HepG2 (cell line): ENCODE data around the gene PRKCI. TPM values are rescaled to one million over a fixed set of nuclear protein-coding genes. Genes with fewer than 3 reads are reported as not detected.

Source experiments
- ATAC-seq: fragments of 200-7000 bp; cut with Tn5 transposase; 3 replicates; pipeline ENCODE4 v1.9.1; 2020; ENCODE audit warnings: mild to moderate bottlenecking, moderate library complexity
- BruUV-seq: library from RNA; stranded (reverse); fragments of 400-500 nt; replicated peaks from 2 replicates; lab custom pipeline; 2021; lab: Mats Ljungman, UMichigan
- CTCF ChIA-PET: fragments of 300-600 bp; formaldehyde crosslinking; extraction: SDS; loops from one replicate; lab custom pipeline; 2021; ENCODE audit warnings: low total read pairs, inconsistent platforms, low intra/inter-chr PET ratio; lab: Yijun Ruan, JAX
- POLR2A ChIA-PET: fragments of 350-600 bp; sonication (Branson Sonifier 250); formaldehyde crosslinking; loops from one replicate; lab custom pipeline; 2020; ENCODE audit warnings: antibody characterized with exemption, inconsistent platforms; lab: Yijun Ruan, JAX
- DNase-seq: peaks from one replicate; pipeline ENCODE4 v3.0.0-alpha.2; 2015; ENCODE audit warnings: low spot score
- FAIRE-seq: peaks from 3 replicates; lab custom pipeline; 2011; peaks lifted over from hg19 to GRCh38; lab: Jason Lieb, UNC
- H2AFZ ChIP-seq: one replicate; pipeline ENCODE4 v1.6.1; 2011; ENCODE audit warnings: low read length, inconsistent platforms
- H3K27ac ChIP-seq: fragments of 300-600 bp; 3 replicates; pipeline ENCODE4 v1.8.0; 2011; ENCODE audit warnings: mixed run types, mild to moderate bottlenecking, mixed read lengths, low read length, inconsistent platforms; ENCODE audit not compliant: insufficient read depth; ENCODE audit errors: extremely low read length
- H3K27me3 ChIP-seq, 2 experiments: fragments of 200-600 bp in 1 of 2; 2 replicates in 1 of 2; 3 replicates in 1 of 2; pipeline versions ENCODE4 v1.6.0 to v1.8.0; 2011; ENCODE audit warnings: low read length in 2 of 2, mild to moderate bottlenecking in 2 of 2, moderate library complexity in 2 of 2, inconsistent platforms in 1 of 2; ENCODE audit not compliant: insufficient read depth in 2 of 2, control insufficient read depth in 1 of 2
- H3K36me3 ChIP-seq, 2 experiments: fragments of 200-600 bp in 1 of 2; replicated peaks in 1 of 2; 2 replicates in 1 of 2; 3 replicates in 1 of 2; pipeline versions ENCODE4 v1.5.1 to v1.8.0; 2011; ENCODE audit warnings: low read length in 2 of 2, inconsistent platforms in 1 of 2; ENCODE audit not compliant: insufficient read depth in 2 of 2, control insufficient read depth in 1 of 2
- H3K4me1 ChIP-seq: 2 replicates; pipeline ENCODE4 v1.5.1; 2012; ENCODE audit warnings: low read length, inconsistent platforms; ENCODE audit not compliant: insufficient read depth
- H3K4me2 ChIP-seq: 2 replicates; pipeline ENCODE4 v1.6.0; 2011; ENCODE audit warnings: low read depth, low read length, inconsistent platforms
- H3K4me3 ChIP-seq, 3 experiments: fragments of 200-600 bp in 1 of 3; sonication (generic), shearing (Covaris generic) in 1 of 3; replicated peaks in 1 of 3; 2 replicates each; pipeline ENCODE4 v1.5.1; 2011 to 2016; ENCODE audit warnings: low read length in 3 of 3, inconsistent platforms in 2 of 3, low read depth in 2 of 3, mild to moderate bottlenecking in 2 of 3, control low read depth in 1 of 3, mixed read lengths in 1 of 3; ENCODE audit not compliant: insufficient read depth in 1 of 3
- H3K79me2 ChIP-seq: one replicate; pipeline ENCODE4 v1.6.1; 2011; ENCODE audit warnings: low read length, inconsistent platforms; ENCODE audit not compliant: insufficient read depth
- H3K9ac ChIP-seq: 2 replicates; pipeline ENCODE4 v1.6.0; 2011; ENCODE audit warnings: mild to moderate bottlenecking, low read depth, low read length, inconsistent platforms; ENCODE audit not compliant: insufficient read depth
- H3K9me3 ChIP-seq: 2 replicates; pipeline ENCODE4 v1.5.1; 2012; ENCODE audit warnings: mild to moderate bottlenecking, low read length
- H4K20me1 ChIP-seq: 2 replicates; pipeline ENCODE4 v1.6.0; 2011; ENCODE audit warnings: inconsistent platforms, mild to moderate bottlenecking, low read length, moderate library complexity; ENCODE audit not compliant: insufficient read depth
- BRCA1 ChIP-seq: sonication (generic); formaldehyde crosslinking; IDR thresholded peaks from 2 replicates; pipeline ENCODE4 v1.4.0; 2020; ENCODE audit warnings: missing genetic modification reagents
- MAZ ChIP-seq, 2 experiments: sonication (generic) in 1 of 2; formaldehyde crosslinking in 1 of 2; IDR thresholded peaks; 2 replicates each; pipeline versions ENCODE4 v1.5.0 to v1.6.1; 2012 to 2020; ENCODE audit warnings: low read depth in 2 of 2, mild to moderate bottlenecking in 2 of 2, borderline replicate concordance in 1 of 2, improper control_type of control experiment in 1 of 2, low read length in 1 of 2, missing genetic modification reagents in 1 of 2, moderate library complexity in 1 of 2
- MTA1 ChIP-seq: sonication (generic); formaldehyde crosslinking; IDR thresholded peaks from 2 replicates; pipeline ENCODE4 v1.4.0; 2020; ENCODE audit warnings: missing genetic modification reagents, mild to moderate bottlenecking, borderline replicate concordance
- NFE2L2 ChIP-seq: fragments of 150-350 bp; IDR thresholded peaks from 2 replicates; pipeline ENCODE4 v1.6.1; 2014; ENCODE audit warnings: low read length
- PAF1 ChIP-seq: IDR thresholded peaks from 2 replicates; pipeline ENCODE4 v1.6.1; 2016; ENCODE audit warnings: missing genetic modification reagents, missing compliant biosample characterization
- SIX4 ChIP-seq: sonication (generic); formaldehyde crosslinking; IDR thresholded peaks from 2 replicates; pipeline ENCODE4 v1.4.0; 2020; ENCODE audit warnings: missing genetic modification reagents
- ZNF256 ChIP-seq: sonication (generic); formaldehyde crosslinking; conservative IDR thresholded peaks from 2 replicates; pipeline ENCODE4 v1.4.0; 2020; ENCODE audit warnings: missing genetic modification reagents
- ZNF335 ChIP-seq: sonication (generic); formaldehyde crosslinking; IDR thresholded peaks from 2 replicates; pipeline ENCODE4 v1.4.0; 2020; ENCODE audit warnings: missing genetic modification reagents
- ZNF543 ChIP-seq: sonication (generic); formaldehyde crosslinking; IDR thresholded peaks from 2 replicates; pipeline ENCODE4 v1.4.0; 2020; ENCODE audit warnings: mild to moderate bottlenecking, missing genetic modification reagents
- ZNF589 ChIP-seq: sonication (generic); formaldehyde crosslinking; conservative IDR thresholded peaks from 2 replicates; pipeline ENCODE4 v1.8.0; 2022; ENCODE audit warnings: mild to moderate bottlenecking, moderate library complexity, missing genetic modification reagents
- WGBS: methylation state at CpG from one replicate; pipeline ENCODE4 v1.1.6; 2017; ENCODE audit warnings: low lambda C conversion rate; 5-methylcytosine and 5-hydroxymethylcytosine counted together
- in situ Hi-C: cut with HindIII; loops from 2 replicates; pipeline ENCODE4 v1.10.0; 2017; ENCODE audit warnings: low pct_unique_long_range_greater_than_20kb; ENCODE audit not compliant: extremely low pct_ligation_motif_present
- intact Hi-C: fragments of 100-400 bp; cut with micrococcal nuclease; formaldehyde crosslinking; loops from one replicate; pipeline ENCODE4 v1.10.0; 2022; ENCODE audit not compliant: unreplicated experiment
- polyA plus RNA-seq, 8 experiments: library from polyadenylated mRNA; depleted of rRNA in 3 of 8; stranded (reverse) in 7 of 8; unstranded in 1 of 8; fragments of >200 nt; fragmentation: Illumina TruSeq in 4 of 8; extraction: Trizol in 4 of 8; gene quantifications; 2 replicates each; pipeline versions ENCODE4 v1.2.1 to v1.2.3, GENCODE V29; 2011 to 2016; ENCODE audit warnings: low read depth in 4 of 8, missing spikeins in 1 of 8, mixed read lengths in 1 of 8; ENCODE audit not compliant: insufficient read depth in 1 of 8
- small RNA-seq, 3 experiments: library from RNA; depleted of rRNA; stranded (forward); fragments of <200 nt; gene quantifications; one replicate each; pipeline ENCODE3, GENCODE V24; 2012; ENCODE audit warnings: low read depth in 2 of 3, low replicate concordance in 1 of 3; ENCODE audit not compliant: insufficient read length in 3 of 3, insufficient read depth in 2 of 3
- total RNA-seq, 5 experiments: library from RNA; depleted of rRNA; stranded (reverse); fragments of >200 nt; fragmentation: Illumina TruSeq; extraction: Trizol; gene quantifications; 2 replicates each; pipeline ENCODE4 v1.2.3, GENCODE V29; 2016; ENCODE audit warnings: low read depth in 1 of 5
- TF ChIP-seq, protein P1 (sequence below): sonication (generic); formaldehyde crosslinking; IDR thresholded peaks from 2 replicates; pipeline ENCODE4 v1.9.0; 2021; ENCODE audit warnings: missing genetic modification reagents, mild to moderate bottlenecking, borderline replicate concordance

PRKCI gene
- total and polyA plus RNA-seq, 2 of the 13 experiments (the other 11 are each of a cell fraction or from before 2014, with no cell fraction given): 17.2 to 30.4 TPM

DNA sequence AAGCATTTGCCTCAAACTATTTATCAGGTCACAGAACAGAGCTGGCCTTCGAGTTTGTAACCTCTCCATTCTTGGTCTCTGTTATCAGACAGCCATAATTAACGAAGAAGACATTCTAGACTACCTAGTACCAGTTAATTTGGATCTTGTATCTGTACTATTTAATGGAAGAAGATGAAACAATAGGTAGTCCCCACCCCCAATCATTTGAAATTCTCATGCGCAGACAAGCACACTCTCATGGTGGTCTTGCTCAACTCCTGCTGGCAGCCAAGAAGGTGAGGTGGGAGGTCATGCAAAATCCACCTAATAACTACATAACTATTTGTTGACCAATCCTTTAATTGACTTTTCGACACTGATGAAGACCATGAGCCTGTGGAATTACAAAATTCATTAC lies 132.5 kb downstream of the PRKCI start:
- POLR2A ChIA-PET: no interaction called here
- 52% methylated on average over 4 of the region's 4 CpGs for WGBS
- DNase-seq: no peak
- CTCF ChIA-PET: no interaction called here
- H3K36me3 ChIP-seq: no peaks in the 10 kb centered on the region
- H2AFZ ChIP-seq: no peak overlapping the region
- no peak overlapping the region for H3K4me3 ChIP-seq
- H3K4me2 ChIP-seq: peak overlapping the region; percentile 89
- peaks cover 9% of the 10 kb centered on the region for H3K79me2 ChIP-seq
- no peaks in the 10 kb centered on the region for H4K20me1 ChIP-seq
- H3K27ac ChIP-seq: no peak overlapping the region
- TF ChIP-seq ZNF589: no peak
- TF ChIP-seq, protein P1, sequence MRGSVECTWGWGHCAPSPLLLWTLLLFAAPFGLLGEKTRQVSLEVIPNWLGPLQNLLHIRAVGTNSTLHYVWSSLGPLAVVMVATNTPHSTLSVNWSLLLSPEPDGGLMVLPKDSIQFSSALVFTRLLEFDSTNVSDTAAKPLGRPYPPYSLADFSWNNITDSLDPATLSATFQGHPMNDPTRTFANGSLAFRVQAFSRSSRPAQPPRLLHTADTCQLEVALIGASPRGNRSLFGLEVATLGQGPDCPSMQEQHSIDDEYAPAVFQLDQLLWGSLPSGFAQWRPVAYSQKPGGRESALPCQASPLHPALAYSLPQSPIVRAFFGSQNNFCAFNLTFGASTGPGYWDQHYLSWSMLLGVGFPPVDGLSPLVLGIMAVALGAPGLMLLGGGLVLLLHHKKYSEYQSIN (CRISPR knock-in tag): no peak
- no peak for TF ChIP-seq MAZ (IDR thresholded peaks at IDR 0.05; ENCODE audit: borderline replicate concordance, low read depth, low read length)
- no peak for TF ChIP-seq MAZ (CRISPR knock-in tag; IDR thresholded peaks at IDR 0.05; ENCODE audit: low read depth)
- no peak for TF ChIP-seq ZNF335 (CRISPR knock-in tag)
- no peak for TF ChIP-seq BRCA1 (CRISPR knock-in tag)
- no peak for TF ChIP-seq ZNF256 (CRISPR knock-in tag)
- TF ChIP-seq ZNF543: no peak
- no peak for TF ChIP-seq PAF1
- TF ChIP-seq NFE2L2: no peak
- TF ChIP-seq SIX4 (CRISPR knock-in tag): no peak
- TF ChIP-seq MTA1 (CRISPR knock-in tag): no peak
- FAIRE-seq: no peak
- in situ Hi-C loops (no loop called here), intact Hi-C loops (no loop called here)
- peaks cover 56% of the 10 kb centered on the region for H3K4me1 ChIP-seq
- H3K9ac ChIP-seq: no peak overlapping the region
- BruUV-seq: no TSS peak
- H3K9me3 ChIP-seq: no peaks in the 10 kb centered on the region
- no peak for ATAC-seq
- H3K27me3 ChIP-seq: no peaks in the 10 kb centered on the region; a peak in 2 of 5 replicates

Small RNA genes lying within 50 kb of the gene (small RNA-seq; reads per million reads assigned to genes)
- 0 reads per million in 3 experiments for gene RF00019

Other genes with a start within 250 kb of the PRKCI start
- 12.1 and 14.0 TPM in 2 replicates for gene GPR160, start 184.4 kb upstream of the PRKCI start, total RNA-seq (2016; rRNA removed; fragmentation: Illumina TruSeq; extraction: Trizol)
- gene GPR160, start 184.4 kb upstream of the PRKCI start, polyA plus RNA-seq (2011; rRNA removed): 15.5 and 23.2 TPM in 2 replicates
- 16.5 and 24.1 TPM in 2 replicates for gene PHC3, start 40.7 kb upstream of the PRKCI start, total RNA-seq (2016; rRNA removed; fragmentation: Illumina TruSeq; extraction: Trizol)
- gene PHC3, start 40.7 kb upstream of the PRKCI start, polyA plus RNA-seq (2011; rRNA removed): 42.9 and 49.0 TPM in 2 replicates
- gene SKIL, start 135.3 kb downstream of the PRKCI start, total RNA-seq (2016; rRNA removed; fragmentation: Illumina TruSeq; extraction: Trizol): 20.7 and 29.8 TPM in 2 replicates
- 5.2 and 5.3 TPM in 2 replicates for gene SKIL, start 135.3 kb downstream of the PRKCI start, polyA plus RNA-seq (2011; rRNA removed)
- 2.9 and 4.9 TPM in 2 replicates for gene CLDN11, start 196.4 kb downstream of the PRKCI start, total RNA-seq (2016; rRNA removed; fragmentation: Illumina TruSeq; extraction: Trizol)
- 2.8 and 4.2 TPM in 2 replicates for gene CLDN11, start 196.4 kb downstream of the PRKCI start, polyA plus RNA-seq (2011; rRNA removed)